Lung (tissue), 12 donors: Measurements from ENCODE around the gene WFS1. TPM values are rescaled to one million over a fixed set of nuclear protein-coding genes. Genes with fewer than 3 reads are reported as not detected.
A peak's percentile ranks its signal among the peaks of the same experiment; 100 is the strongest.

Experiments used
- ATAC-seq: fragments of 200-7000 bp; cut with Tn5 transposase; one replicate; pipeline ENCODE4 v1.9.1; 2020; ENCODE audit warnings: moderate number of reproducible peaks; ENCODE audit not compliant: insufficient read depth, low FRiP score
- DNase-seq, 3 donors: peaks; one replicate each; pipeline ENCODE4 v3.0.0-alpha.2; 2013 to 2017
- H3K27ac ChIP-seq, 2 donors: one replicate each; pipeline ENCODE4 v1.5.1; 2013; ENCODE audit warnings: mild to moderate bottlenecking in 2 of 2, moderate library complexity in 2 of 2, control low read depth in 1 of 2, inconsistent platforms in 1 of 2, low read depth in 1 of 2, low read length in 1 of 2
- H3K27me3 ChIP-seq, 3 donors: one replicate each; pipeline ENCODE4 v1.5.1; 2013; ENCODE audit warnings: low read length in 2 of 3; ENCODE audit not compliant: control insufficient read depth in 3 of 3, insufficient read depth in 3 of 3
- H3K36me3 ChIP-seq, 4 donors: one replicate each; pipeline ENCODE4 v1.5.1; 2013; ENCODE audit warnings: low read length in 4 of 4, mild to moderate bottlenecking in 1 of 4, moderate library complexity in 1 of 4; ENCODE audit not compliant: control insufficient read depth in 4 of 4, insufficient read depth in 4 of 4
- H3K4me1 ChIP-seq, 5 donors: one replicate each; pipeline ENCODE4 v1.5.1; 2013; ENCODE audit warnings: low read length in 5 of 5, mild to moderate bottlenecking in 2 of 5, moderate library complexity in 1 of 5; ENCODE audit not compliant: control insufficient read depth in 5 of 5, insufficient read depth in 5 of 5
- H3K4me3 ChIP-seq: one replicate; pipeline ENCODE4 v1.5.1; 2013; ENCODE audit warnings: mild to moderate bottlenecking, control low read depth, moderate library complexity
- H3K9ac ChIP-seq, 2 donors: one replicate each; pipeline ENCODE4 v1.5.1; 2013; ENCODE audit warnings: low read length in 2 of 2, control low read depth in 1 of 2; ENCODE audit not compliant: insufficient read depth in 1 of 2
- H3K9me3 ChIP-seq, 4 donors: one replicate each; pipeline ENCODE4 v1.5.1; 2013; ENCODE audit warnings: low read length in 3 of 4, mild to moderate bottlenecking in 1 of 4, moderate library complexity in 1 of 4; ENCODE audit not compliant: control insufficient read depth in 4 of 4, insufficient read depth in 3 of 4
- WGBS, 2 donors: extraction: QIAGEN DNeasy Blood & Tissue Kit; methylation state at CpG; one replicate each; pipeline ENCODE4 v1.1.7; 2013; 5-methylcytosine and 5-hydroxymethylcytosine counted together
- polyA plus RNA-seq, 2 donors: library from polyadenylated mRNA; stranded (reverse); fragments of 200-250 nt; gene quantifications; one replicate each; pipeline ENCODE4 v1.2.1, GENCODE V29; 2013
- total RNA-seq, 2 donors: library from RNA; depleted of rRNA in 1 of 2; stranded (reverse); fragments of >200 nt in 1 of 2; gene quantifications; one replicate each; pipeline ENCODE4 v1.2.1, GENCODE V29; 2014 to 2021
- TF ChIP-seq, protein P1 (sequence below): IDR thresholded peaks from 2 replicates; pipeline ENCODE4 v1.5.1; 2012; ENCODE audit warnings: mild to moderate bottlenecking; ENCODE audit errors: control extremely low read depth, extremely low read depth
- donor health status: control.
- donor health status: control.
- donor health status: Bipolar disorder and iron deficiency.
- donor health status: healthy.
- donor health status: DM: yes; HTN: yes; CAD: no.

Gene WFS1
- total and polyA plus RNA-seq, 4 donors = 26.5 to 76.0 (median 30.2) TPM

GRCh38 chr4:6296026-6296425, 26.4 kb downstream of the WFS1 start:
- Histone ChIP-seq H3K36me3 (peaks cover 0 to 54% (median 15%) of the 10 kb centered on the region in 4 donors), H3K27ac (no peak overlapping the region), H3K9ac (no peak overlapping the region), H3K4me3 (no peak overlapping the region), H3K4me1 (no peaks in the 10 kb centered on the region), H3K9me3 (peaks cover 0 to 4% (median 0%) of the 10 kb centered on the region in 4 donors), H3K27me3 (no peaks in the 10 kb centered on the region)
- WGBS, 2 donors = 92 to 93% methylated on average over 9 of the region's 9 CpGs
- DNase-seq (no peak), ATAC-seq (no peak)
- TF ChIP-seq, protein P1, sequence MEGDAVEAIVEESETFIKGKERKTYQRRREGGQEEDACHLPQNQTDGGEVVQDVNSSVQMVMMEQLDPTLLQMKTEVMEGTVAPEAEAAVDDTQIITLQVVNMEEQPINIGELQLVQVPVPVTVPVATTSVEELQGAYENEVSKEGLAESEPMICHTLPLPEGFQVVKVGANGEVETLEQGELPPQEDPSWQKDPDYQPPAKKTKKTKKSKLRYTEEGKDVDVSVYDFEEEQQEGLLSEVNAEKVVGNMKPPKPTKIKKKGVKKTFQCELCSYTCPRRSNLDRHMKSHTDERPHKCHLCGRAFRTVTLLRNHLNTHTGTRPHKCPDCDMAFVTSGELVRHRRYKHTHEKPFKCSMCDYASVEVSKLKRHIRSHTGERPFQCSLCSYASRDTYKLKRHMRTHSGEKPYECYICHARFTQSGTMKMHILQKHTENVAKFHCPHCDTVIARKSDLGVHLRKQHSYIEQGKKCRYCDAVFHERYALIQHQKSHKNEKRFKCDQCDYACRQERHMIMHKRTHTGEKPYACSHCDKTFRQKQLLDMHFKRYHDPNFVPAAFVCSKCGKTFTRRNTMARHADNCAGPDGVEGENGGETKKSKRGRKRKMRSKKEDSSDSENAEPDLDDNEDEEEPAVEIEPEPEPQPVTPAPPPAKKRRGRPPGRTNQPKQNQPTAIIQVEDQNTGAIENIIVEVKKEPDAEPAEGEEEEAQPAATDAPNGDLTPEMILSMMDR = no peak

DNA sequence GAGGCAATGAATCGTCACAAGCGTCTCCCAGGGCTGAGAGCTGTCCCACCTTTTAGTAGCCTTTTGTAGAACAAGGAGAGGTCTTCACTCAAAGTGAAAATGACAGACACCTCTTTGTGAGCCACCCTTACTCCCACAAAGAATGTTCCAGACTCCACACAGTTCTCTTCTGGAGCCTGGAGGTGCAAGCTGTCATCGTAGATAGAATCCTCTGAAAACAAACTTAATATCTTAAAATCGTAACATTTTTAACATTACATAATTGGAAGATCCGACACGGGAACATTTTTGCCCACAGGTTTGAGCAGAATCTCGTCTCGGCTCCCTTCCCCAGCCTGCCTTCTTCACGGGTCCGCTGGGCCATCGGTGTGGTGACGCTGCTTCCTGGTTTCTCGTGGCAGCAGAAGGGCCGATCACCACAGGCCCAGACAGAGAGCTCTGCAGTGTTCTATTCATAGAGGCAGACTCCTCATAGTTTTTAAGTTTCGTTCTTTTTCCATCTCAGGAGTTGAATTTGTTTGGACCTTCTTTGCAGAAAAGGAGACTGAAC, 27.7 kb downstream of the WFS1 start:
- Histone ChIP-seq H3K27ac (no peak overlapping the region), H3K36me3 (peaks cover 0 to 56% (median 23%) of the 10 kb centered on the region in 4 donors), H3K27me3 (no peaks in the 10 kb centered on the region), H3K4me1 (no peaks in the 10 kb centered on the region), H3K9ac (no peak overlapping the region), H3K9me3 (peaks cover 0 to 11% (median 0%) of the 10 kb centered on the region in 4 donors), H3K4me3 (no peak overlapping the region)
- TF ChIP-seq, protein P1 = no peak
- ATAC-seq (no peak), DNase-seq (no peak)
- WGBS, 2 donors = 90 to 93% methylated on average over 15 of the region's 15 CpGs

DNA sequence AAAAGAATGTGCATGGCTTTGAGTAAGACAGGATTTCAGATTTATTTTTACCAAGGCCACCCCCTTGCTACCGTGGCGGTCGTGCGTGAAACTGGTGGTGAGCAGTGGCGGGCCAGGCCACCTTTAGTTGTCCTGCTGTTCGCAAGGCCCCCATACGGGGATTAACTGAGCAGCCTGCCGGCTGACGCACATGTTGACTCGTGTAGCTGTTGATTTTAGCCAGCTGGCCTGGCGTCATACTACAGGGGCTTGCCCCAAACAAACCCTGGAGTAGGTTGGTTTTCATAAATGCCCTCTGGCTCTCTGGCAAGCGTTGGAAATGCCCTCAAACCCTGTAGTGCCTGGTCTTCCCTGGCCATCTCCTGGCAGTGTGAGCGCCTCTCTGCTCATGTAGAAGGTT, 28.4 kb downstream of the WFS1 start:
- Histone ChIP-seq H3K27ac (no peak overlapping the region), H3K4me1 (no peaks in the 10 kb centered on the region), H3K9ac (no peak overlapping the region), H3K9me3 (peaks cover 0 to 11% (median 0%) of the 10 kb centered on the region in 4 donors), H3K4me3 (no peak overlapping the region), H3K27me3 (no peaks in the 10 kb centered on the region), H3K36me3 (peaks cover 0 to 56% (median 28%) of the 10 kb centered on the region in 4 donors)
- WGBS, 2 donors = 82 to 92% methylated on average over 13 of the region's 13 CpGs
- TF ChIP-seq, protein P1 = no peak
- DNase-seq (peak in 2 of 3 donors; percentile 34 to 35), ATAC-seq (no peak)

- TF ChIP-seq, protein P1 = no peak
- WGBS, 2 donors = 94 to 95% methylated on average over 6 of the region's 6 CpGs
Observed at GRCh38 chr4:6298852-6299251, 29.2 kb downstream of the WFS1 start.

More at GRCh38 chr4:6298852-6299251, 29.2 kb downstream of the WFS1 start:
- Histone ChIP-seq H3K9me3 (peaks cover 0 to 11% (median 0%) of the 10 kb centered on the region in 4 donors), H3K27me3 (no peaks in the 10 kb centered on the region), H3K4me1 (no peaks in the 10 kb centered on the region), H3K4me3 (no peak overlapping the region), H3K36me3 (peaks cover 0 to 57% (median 28%) of the 10 kb centered on the region in 4 donors), H3K9ac (no peak overlapping the region), H3K27ac (no peak overlapping the region)
- no peak for ATAC-seq
- no peak for DNase-seq
